NCI-H2107 (cell line): ENCODE data around the gene HPS1.

Experiments used
- DNase-seq: peaks from one replicate; lab custom pipeline; 2025; lab: John Stamatoyannopoulos, UW

The HPS1 gene

GRCh38 chr10:98432330-98432729 lies 14.4 kb downstream of the HPS1 start:
- DNase-seq: no peak

- no peak for DNase-seq
Measured at GRCh38 chr10:98431016-98431415, 15.7 kb downstream of the HPS1 start.

GRCh38 chr10:98430427-98430826 lies 16.3 kb downstream of the HPS1 start:
- DNase-seq: no peak

DNA sequence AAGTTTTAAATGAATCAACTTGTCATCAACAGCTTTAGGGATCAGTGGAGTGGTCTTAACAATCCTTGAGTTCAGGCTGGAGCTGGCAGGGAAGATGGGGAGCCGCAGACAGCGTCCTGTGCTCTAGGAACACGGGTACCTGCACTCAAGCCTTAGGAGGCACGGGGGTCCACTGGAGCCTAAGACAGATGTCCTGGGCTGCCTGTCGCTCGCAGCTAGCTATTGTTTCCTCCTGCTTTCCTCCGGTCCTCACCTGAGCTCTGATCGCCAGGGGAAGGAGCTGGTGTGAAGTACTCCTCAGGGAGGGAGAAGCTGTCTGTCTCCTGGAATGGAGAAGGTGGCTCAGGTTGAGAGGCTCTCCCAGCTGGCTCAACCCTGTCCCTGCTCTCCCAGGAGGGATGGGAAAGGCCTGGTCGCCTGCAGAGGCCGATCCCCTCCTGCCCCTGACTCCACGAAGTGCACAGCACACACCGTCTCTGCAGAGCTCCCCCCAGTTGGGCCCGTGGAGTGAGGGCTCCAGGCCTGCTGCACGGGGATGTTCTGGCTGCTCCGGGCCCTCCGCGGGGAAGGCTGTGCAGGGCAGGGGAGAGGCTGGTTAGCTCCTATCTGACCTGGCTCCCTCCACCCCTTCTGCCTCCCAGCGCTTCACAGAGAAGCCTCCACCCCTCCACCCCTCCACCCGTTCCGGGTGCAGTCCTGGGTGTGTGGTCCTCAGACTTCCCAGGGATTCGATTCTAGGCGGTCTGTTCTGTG lies 17.2 kb downstream of the HPS1 start:
- no peak for DNase-seq

DNA sequence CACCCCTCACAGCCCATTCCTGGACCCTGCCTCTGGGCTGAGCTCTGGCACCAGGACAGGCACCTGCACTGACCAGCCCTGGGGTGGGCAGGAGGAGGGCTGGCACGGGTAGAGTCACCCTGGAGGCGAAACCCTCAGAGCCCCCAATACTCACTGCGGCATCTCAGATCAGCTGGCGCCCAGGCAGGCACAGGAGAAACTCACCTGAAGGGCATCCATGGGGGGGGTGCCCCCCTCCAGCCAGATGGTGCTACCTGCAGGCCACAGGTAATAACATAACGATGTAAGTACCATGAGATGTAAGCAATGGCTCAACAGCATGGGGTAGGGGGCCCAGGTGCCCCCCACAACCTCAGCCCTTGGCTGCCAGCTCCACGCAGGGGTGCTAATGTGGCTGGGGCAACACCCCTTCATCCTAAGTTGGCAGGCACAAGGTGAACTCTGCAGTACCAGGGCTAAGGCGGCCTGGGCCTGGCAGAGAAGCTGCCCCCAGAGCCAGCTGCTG lies 19.7 kb downstream of the HPS1 start:
- DNase-seq: no peak

DNA sequence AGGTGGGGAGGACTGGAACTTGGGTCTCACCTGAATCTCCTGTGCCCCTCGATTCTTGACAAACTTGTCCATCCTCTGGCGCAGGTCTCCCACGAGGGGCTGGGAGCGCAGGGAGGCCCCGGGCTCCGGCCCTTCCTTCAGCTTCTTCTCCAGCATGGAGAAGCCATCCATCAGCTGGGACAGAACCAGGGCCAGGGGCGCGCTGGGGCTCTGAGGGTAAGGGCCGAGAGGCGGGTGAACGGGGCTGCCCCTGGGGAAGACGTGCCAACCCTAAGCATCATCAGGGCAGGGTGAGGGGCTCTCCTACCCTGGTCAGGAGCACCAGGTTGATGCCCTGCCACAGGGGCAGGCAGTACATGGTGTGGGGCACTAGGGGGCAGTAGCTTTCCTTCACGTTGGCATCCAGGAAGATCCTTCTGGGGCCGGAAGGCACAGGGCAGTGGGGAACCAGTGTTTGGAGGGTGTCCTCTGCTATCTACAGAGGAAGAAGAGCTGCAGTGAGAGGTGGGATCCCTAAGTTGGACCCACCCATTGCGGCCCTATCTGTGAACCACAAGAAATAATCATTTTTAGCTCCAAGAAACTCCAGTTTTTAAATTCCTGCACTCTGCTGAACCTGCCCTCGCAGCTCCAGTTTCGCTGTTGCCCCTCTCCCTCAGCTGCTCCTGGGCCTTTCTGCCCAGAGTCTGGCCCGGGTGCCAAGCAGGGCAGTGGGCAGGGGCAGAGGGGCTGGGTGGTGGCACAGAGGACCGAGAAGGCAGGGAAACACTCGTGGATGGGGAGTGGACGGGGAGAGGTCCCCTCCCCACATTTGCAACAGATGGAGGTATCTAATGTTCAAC lies 21.0 kb downstream of the HPS1 start:
- DNase-seq: no peak

DNA sequence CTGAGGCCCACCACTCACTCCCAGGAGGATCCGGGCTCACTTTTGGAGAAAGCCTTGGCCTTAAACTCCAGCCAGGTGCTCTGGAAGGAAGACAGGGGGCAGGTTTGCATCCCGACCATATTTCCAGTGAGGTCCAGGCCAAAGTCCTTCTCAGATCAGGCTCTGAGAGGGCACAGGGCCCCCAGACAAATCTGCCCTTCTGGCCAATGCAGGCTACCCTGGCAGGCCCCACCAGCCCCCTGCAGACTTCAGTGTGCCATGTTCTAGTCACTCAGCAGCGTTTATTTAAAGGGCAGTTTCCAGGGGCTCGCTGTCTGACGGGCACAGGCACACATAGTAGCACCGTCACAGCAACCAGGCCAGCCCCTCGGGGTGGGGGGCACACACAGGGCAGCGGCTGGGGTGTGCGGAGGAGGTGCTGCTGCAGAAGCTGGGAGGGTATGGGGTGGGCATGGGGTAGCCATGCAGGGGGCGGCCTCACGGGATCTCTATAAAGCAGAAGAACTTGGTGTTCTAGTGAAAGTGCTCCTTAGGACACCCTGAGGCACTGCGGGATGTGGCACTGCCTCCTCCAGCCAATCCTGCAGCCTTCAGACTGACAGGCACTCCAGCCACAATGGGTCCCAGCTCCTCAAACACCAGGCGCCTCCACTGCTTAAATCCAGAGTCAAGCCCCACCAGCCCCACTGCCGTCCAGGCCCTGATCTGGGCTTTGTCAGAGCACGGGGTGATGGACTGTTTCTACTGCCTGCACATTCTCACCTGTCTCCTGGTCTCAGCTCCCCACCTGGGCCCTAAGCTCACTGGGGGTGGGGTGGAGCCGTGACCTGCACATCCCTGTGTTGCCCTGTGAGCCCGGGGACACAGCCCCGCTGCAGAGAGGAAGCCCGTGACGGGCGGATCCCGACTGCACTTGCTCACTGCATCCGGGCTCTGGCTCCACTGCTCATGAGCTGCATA lies 22.2 kb downstream of the HPS1 start:
- no peak for DNase-seq

DNA sequence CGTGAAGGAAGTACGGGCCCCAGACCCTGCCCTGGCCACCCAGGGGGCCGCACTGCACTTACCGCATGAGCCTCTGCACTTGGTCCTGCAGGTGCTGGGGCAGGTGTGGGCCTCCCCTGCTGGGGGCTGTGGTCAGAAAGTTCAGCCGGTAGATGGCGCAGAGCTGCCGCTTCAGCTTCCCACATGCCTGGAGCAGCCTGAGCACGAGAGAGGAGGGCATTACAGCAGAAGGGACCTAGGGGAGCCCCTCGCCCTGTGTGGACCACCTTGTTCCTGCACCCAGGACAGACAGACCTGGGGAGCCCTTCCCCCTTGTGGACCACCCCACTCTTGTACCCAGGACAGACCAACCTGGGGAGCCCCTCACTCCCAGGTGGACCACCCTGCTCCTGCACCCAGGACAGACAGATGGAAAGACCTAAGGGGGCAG lies 23.0 kb downstream of the HPS1 start:
- no peak for DNase-seq

GRCh38 chr10:98422182-98422581 lies 24.6 kb downstream of the HPS1 start:
- DNase-seq: no peak

DNA sequence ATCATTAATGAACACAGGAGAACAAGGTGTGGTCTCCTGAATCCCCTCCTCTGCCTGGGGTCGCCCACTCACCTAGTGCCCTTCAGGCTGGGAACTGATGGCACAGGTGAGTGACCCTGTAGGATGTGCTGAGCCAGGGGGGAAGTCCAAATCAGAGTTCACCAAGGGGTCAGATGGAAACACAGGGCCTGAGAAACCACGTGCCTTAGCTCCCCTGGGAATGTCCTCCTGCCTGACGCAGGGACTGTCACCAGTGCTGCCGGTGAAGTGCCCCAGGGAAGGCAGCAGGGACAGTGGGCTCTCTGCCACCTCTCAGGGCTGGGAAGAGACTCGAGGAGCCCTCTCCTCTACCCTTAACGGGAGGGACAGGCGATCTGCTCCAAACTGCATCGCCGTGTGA lies 25.9 kb downstream of the HPS1 start:
- no peak for DNase-seq

DNA sequence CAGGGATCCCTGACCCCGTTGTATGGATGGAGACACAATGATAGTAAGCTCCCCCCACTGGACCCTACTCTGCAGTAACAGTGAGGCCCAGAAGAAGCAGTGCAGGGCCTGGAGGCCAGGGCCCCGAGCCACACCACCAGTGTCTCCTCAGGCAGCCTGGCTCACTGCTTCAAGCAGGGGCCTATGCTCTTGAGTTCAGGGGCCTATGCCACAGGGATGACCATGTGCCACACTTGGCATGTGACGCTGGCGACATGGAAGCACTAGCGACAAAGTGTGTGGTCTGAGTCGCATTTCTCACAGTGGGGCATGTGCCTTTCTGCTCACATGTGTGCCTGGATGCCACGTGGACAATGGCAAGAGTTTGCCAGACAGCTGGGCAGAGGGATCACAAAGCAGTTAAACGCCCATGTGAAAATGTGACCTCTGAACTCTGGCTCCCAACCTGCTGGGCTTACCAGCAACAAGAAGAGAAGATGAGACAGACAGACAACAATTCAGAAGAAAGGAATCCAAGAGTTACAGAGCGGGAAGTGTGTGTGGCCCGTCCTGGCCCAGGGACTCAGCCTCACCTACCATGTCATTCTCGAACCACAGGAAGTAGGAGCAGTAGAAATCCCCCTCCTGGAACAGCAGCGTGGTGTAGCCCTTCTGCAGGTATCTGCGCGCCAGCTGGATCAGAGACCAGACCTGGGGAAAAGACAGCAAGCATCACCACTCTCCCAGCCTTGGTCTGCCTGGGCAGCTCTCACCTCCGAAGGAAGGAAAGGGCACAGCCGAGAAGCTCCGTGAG lies 27.1 kb downstream of the HPS1 start:
- DNase-seq: no peak

GRCh38 chr10:98418665-98419468 lies 27.9 kb downstream of the HPS1 start:
- no peak for DNase-seq

GRCh38 chr10:98417973-98418664 lies 28.6 kb downstream of the HPS1 start:
- DNase-seq: no peak

DNA sequence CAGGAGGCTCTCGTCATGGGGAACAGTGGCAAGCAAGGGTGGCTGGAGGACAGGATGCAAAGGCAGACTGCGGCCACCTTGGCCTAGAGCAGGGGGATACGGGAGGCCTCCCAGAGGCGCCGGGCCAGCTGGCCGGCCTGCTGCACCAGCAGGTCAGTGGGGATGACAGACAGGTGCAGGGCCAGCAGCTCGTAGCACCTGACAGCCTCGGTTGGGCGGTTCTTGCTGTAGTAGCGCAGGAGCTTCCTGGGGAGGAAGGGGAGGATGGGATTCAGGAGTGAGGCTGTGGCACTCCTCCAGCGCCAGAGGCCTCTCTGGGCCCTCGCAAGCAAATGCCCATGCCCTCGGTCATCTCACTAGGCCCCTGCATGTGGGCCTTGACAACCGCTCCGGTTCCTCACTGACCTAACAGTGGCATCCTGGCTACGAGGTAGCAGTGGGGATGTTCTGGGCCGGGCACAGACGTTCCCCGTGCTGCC lies 29.2 kb downstream of the HPS1 start:
- DNase-seq: no peak

DNA sequence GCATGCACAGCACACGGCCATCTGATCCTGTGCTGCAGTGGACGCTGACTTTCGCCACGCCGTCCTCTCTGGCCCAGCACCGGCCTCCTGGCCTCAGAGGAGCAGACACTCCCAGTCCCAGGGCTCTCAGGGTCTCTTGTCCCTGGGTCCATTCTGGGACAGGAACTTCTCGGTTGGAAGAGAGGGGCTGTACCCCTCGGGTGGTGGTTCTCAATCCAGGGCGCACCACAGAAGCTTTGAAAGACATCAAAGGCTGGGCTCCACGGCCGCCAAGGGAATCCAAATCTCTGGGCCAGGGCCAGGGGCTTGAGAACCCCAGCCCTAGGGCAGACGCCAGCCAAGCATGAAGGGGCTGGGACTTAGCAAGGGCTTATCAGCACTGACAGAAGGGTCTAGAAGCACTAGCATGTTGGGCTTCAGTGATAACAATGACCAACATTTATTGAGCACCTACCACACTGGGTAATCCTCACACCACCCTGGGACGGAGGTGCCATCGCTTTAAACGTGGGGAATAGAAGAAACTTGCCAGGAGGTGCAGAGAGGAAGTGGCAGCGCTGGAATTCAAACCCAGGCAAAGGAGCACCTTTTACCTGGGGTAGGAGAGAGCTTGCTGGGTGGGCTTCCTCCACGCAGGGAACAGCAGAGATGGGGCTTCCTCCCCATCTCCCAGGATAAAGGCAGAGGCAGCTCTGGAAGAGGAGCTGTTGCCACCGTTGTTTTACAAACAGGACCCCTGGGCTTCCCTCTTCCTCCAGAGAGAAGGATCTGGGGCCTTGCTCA lies 29.9 kb downstream of the HPS1 start:
- DNase-seq: no peak

- no peak for DNase-seq
Measured at GRCh38 chr10:98415731-98416119, 31.0 kb downstream of the HPS1 start.

GRCh38 chr10:98414932-98415730 lies 31.6 kb downstream of the HPS1 start, which contains the start of gene PYROXD2:
Gene PYROXD2 (minus strand): TSS chr10:98415182. CDS start chr10:98415135, 47 bp downstream.
- DNase-seq: no peak

GRCh38 chr10:98414578-98414931 lies 32.2 kb downstream of the HPS1 start:
- no peak for DNase-seq
